Measurements from ENCODE around the gene ZNF677. TPM values are rescaled to one million over a fixed set of nuclear protein-coding genes. Genes with fewer than 3 reads are reported as not detected.

The ZNF677 gene
- total and polyA plus RNA-seq, 2 experiments from 2014 or later, result 57.2 to 74.8 TPM

GRCh38 chr19:53193535-53194222, 61.0 kb downstream of the ZNF677 start:
- DNase-seq (ENCODE audit: low spot score), result no peak
- H3K27ac Mint-ChIP-seq, result no peak overlapping the region
- H3K27me3 ChIP-seq (ENCODE audit: insufficient read depth), result peaks cover 12% of the 10 kb centered on the region; the same call in 1 of the 2 replicates
- H3K4me3 ChIP-seq, result peak overlapping the region; percentile 96
- peaks cover 13% of the 10 kb centered on the region for H3K9me3 Mint-ChIP-seq
- H3K36me3 Mint-ChIP-seq (ENCODE audit: low read depth), result peaks cover 7% of the 10 kb centered on the region; the same call in 2 of the 3 replicates
- peak; percentile 9 for ATAC-seq
- TF ChIP-seq, protein P1, sequence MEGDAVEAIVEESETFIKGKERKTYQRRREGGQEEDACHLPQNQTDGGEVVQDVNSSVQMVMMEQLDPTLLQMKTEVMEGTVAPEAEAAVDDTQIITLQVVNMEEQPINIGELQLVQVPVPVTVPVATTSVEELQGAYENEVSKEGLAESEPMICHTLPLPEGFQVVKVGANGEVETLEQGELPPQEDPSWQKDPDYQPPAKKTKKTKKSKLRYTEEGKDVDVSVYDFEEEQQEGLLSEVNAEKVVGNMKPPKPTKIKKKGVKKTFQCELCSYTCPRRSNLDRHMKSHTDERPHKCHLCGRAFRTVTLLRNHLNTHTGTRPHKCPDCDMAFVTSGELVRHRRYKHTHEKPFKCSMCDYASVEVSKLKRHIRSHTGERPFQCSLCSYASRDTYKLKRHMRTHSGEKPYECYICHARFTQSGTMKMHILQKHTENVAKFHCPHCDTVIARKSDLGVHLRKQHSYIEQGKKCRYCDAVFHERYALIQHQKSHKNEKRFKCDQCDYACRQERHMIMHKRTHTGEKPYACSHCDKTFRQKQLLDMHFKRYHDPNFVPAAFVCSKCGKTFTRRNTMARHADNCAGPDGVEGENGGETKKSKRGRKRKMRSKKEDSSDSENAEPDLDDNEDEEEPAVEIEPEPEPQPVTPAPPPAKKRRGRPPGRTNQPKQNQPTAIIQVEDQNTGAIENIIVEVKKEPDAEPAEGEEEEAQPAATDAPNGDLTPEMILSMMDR (conservative IDR thresholded peaks at IDR 0.05; ENCODE audit: low read depth in 2 of 2), result no peak
- TF ChIP-seq ZNF114 (CRISPR knock-in tag; IDR thresholded peaks at IDR 0.05), result no peak
- peaks cover 29% of the 10 kb centered on the region for H3K27me3 Mint-ChIP-seq (ENCODE audit: insufficient read depth, low read depth, poor library complexity)
- peaks cover 9% of the 10 kb centered on the region; the same call in 1 of the 2 replicates for H3K4me1 ChIP-seq (ENCODE audit: insufficient read depth)
- H3K4me2 ChIP-seq, result peak overlapping the region; percentile 72
- H3F3A ChIP-seq (replicated peaks; ENCODE audit: low read depth), result no peaks in the 10 kb centered on the region
- H2AFZ ChIP-seq, result peak overlapping the region; percentile 84
- no peaks in the 10 kb centered on the region; the same call in 1 of the 2 replicates for H4K20me1 ChIP-seq (replicated peaks; ENCODE audit: insufficient read depth)
- no peak overlapping the region for H3K27ac ChIP-seq (ENCODE audit: low read depth)
- no peaks in the 10 kb centered on the region for H3K79me2 ChIP-seq (replicated peaks; ENCODE audit: insufficient read depth)
- peak overlapping the region; percentile 97 for H3K4me3 Mint-ChIP-seq
- no peaks in the 10 kb centered on the region for H3K9me2 ChIP-seq (ENCODE audit: insufficient read depth)
- no peaks in the 10 kb centered on the region; the same call in 1 of the 2 replicates for H3K36me3 ChIP-seq (ENCODE audit: insufficient read depth)
- H3K4me1 Mint-ChIP-seq, result peaks cover 23% of the 10 kb centered on the region

DNA sequence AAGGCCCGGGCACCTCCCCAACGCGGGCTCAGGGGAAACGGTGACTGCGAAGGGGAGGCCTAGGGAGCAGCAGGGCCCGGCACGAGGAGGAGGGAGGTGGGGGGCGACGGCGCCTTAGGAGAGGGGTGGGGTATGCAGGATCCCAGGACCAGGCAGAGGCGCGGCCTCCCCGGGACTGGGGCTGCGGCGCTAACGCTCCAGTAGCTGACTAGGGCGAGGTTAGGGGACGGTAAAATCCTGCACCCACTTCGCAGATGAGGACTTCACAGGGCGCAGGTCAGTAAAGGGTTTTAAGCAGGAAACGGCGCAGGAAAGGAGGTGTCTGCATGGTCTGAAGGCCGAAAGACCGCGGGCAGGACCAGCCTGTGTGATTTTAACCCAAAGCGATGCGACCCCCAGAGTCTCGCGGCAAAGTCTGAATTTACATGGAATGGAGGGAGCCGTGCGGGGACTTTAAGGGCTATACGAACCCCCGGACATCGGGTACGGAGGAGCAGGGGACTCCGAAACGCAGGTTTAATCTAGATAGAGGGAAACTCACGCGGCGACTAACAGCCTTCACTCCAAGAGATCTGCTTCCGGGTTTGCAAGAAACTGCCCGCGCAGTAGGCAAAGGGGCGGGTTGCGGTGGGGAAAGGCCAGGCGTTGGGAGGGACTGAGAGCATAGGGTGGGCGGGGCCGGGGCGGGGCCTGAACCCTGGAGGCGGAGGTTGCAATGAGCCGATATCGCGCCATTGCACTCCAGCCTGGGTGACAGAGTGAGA, 61.7 kb downstream of the ZNF677 start, which contains the start of gene ZNF665:
Gene ZNF665 (minus strand): TSS at position 588 of the 764 bp plus-strand sequence. CDS start 10,460 bp downstream, outside the sequence.
- Mint-ChIP-seq H3K36me3 (ENCODE audit: low read depth) (peaks cover 7% of the 10 kb centered on the region; the same call in 2 of the 3 replicates), H3K4me1 (peaks cover 23% of the 10 kb centered on the region), H3K4me3 (peak within 1 kb of the TSS; percentile 97), H3K27me3 (ENCODE audit: insufficient read depth, low read depth, poor library complexity) (peaks cover 27% of the 10 kb centered on the region), H3K27ac (peak within 1 kb of the TSS; percentile 89), H3K9me3 (peaks cover 13% of the 10 kb centered on the region)
- Histone ChIP-seq H3K27ac (ENCODE audit: low read depth) (peak within 1 kb of the TSS; percentile 43; the same call in 1 of the 2 replicates), H3K4me1 (ENCODE audit: insufficient read depth) (peaks cover 9% of the 10 kb centered on the region; the same call in 1 of the 2 replicates), H3K9me2 (ENCODE audit: insufficient read depth) (no peaks in the 10 kb centered on the region), H3K27me3 (ENCODE audit: insufficient read depth) (peaks cover 12% of the 10 kb centered on the region; the same call in 1 of the 2 replicates), H2AFZ (peak within 1 kb of the TSS; percentile 99), H4K20me1 (replicated peaks; ENCODE audit: insufficient read depth) (no peaks in the 10 kb centered on the region), H3K4me2 (peak within 1 kb of the TSS; percentile 92), H3F3A (replicated peaks; ENCODE audit: low read depth) (no peaks in the 10 kb centered on the region), H3K4me3 (peak within 1 kb of the TSS; percentile 96), H3K36me3 (ENCODE audit: insufficient read depth) (no peaks in the 10 kb centered on the region; the same call in 1 of the 2 replicates), H3K79me2 (replicated peaks; ENCODE audit: insufficient read depth) (no peaks in the 10 kb centered on the region)
- no peak for TF ChIP-seq JUNB (IDR thresholded peaks at IDR 0.05; ENCODE audit: unreplicated experiment)
- no peak for TF ChIP-seq EZH2 (IDR thresholded peaks at IDR 0.05; ENCODE audit: low read depth, unreplicated experiment)
- no peak for TF ChIP-seq NANOG (IDR thresholded peaks at IDR 0.05; ENCODE audit: borderline replicate concordance)
- no peak for TF ChIP-seq ZNF331 (CRISPR knock-in tag; IDR thresholded peaks at IDR 0.05; ENCODE audit: low read depth)
- TF ChIP-seq EZH2phosphoT487 (IDR thresholded peaks at IDR 0.05; ENCODE audit: unreplicated experiment), result no peak
- TF ChIP-seq CREB1 (CRISPR knock-in tag; IDR thresholded peaks at IDR 0.05; ENCODE audit: low read depth), result no peak
- peak; percentile 80 for TF ChIP-seq POLR2AphosphoS5 (IDR thresholded peaks at IDR 0.05; ENCODE audit: low read depth)
- ATAC-seq (peak; percentile 83), DNase-seq (ENCODE audit: low spot score) (peak; percentile 95)
